Stimulated activated CD4-positive, alpha-beta T cell treated with anti-CD3 and anti-CD28 coated beads, Interleukin-2, amount 100 ng/mL, for 24 hours (primary cell): Measurements from ENCODE around the gene SLAMF6.
"Not testable (repeated sequence)": the region's sequence is repeated elsewhere in the genome, so short reads cannot be mapped to it uniquely, and the experiment has no call there.

Experiments
- DNase-seq, 2 donors: peaks; one replicate each; pipeline ENCODE4 v3.0.0-alpha.2; 2020

Gene SLAMF6

GRCh38 chr1:160541622-160542302 is 18.7 kb upstream of the SLAMF6 start:
- no peak for DNase-seq

- no peak for DNase-seq
Measured at GRCh38 chr1:160540859-160541233, 17.8 kb upstream of the SLAMF6 start.

- peak; percentile 36 to 41 for DNase-seq
Measured at GRCh38 chr1:160539990-160540858, 17.2 kb upstream of the SLAMF6 start.

- no peak for DNase-seq
Measured at GRCh38 chr1:160539684-160539989, 16.6 kb upstream of the SLAMF6 start.

- DNase-seq: no peak
Measured at GRCh38 chr1:160538985-160539651, 16.1 kb upstream of the SLAMF6 start.

- no peak for DNase-seq
Measured at GRCh38 chr1:160537714-160538665, 14.9 kb upstream of the SLAMF6 start.

GRCh38 chr1:160534823-160535605 is 12.0 kb upstream of the SLAMF6 start:
- no peak for DNase-seq

- not testable (repeated sequence) for DNase-seq
Measured at GRCh38 chr1:160532557-160532813, 9.4 kb upstream of the SLAMF6 start.

GRCh38 chr1:160531809-160532556 is 8.9 kb upstream of the SLAMF6 start:
- not testable (repeated sequence) for DNase-seq

GRCh38 chr1:160529401-160529952 is 6.4 kb upstream of the SLAMF6 start:
- not testable (repeated sequence) for DNase-seq

GRCh38 chr1:160523789-160524188 is 734 bp upstream of the SLAMF6 start:
- DNase-seq: not testable (repeated sequence)

- no peak for DNase-seq
Measured at GRCh38 chr1:160522136-160522535, 919 bp downstream of the SLAMF6 start.

- no peak for DNase-seq
Measured at GRCh38 chr1:160521554-160521953, 1.5 kb downstream of the SLAMF6 start.

GRCh38 chr1:160520999-160521398 is 2.1 kb downstream of the SLAMF6 start:
- no peak for DNase-seq

- DNase-seq: no peak
Measured at GRCh38 chr1:160520582-160520981, 2.5 kb downstream of the SLAMF6 start.

- DNase-seq: peak in 1 of 2 donors; percentile 26
Measured at GRCh38 chr1:160519642-160520435, 3.2 kb downstream of the SLAMF6 start.

GRCh38 chr1:160517519-160517918 is 5.5 kb downstream of the SLAMF6 start:
- not testable (repeated sequence) for DNase-seq

GRCh38 chr1:160515908-160516307 is 7.1 kb downstream of the SLAMF6 start:
- not testable (repeated sequence) for DNase-seq

- no peak for DNase-seq
Measured at GRCh38 chr1:160504651-160505050, 18.4 kb downstream of the SLAMF6 start.

- no peak for DNase-seq
Measured at GRCh38 chr1:160503087-160503486, 20.0 kb downstream of the SLAMF6 start.
